Keratinocyte (primary cell): ENCODE data around the gene EPHA6. TPM values are rescaled to one million over a fixed set of nuclear protein-coding genes. Genes with fewer than 3 reads are reported as not detected.

Experiments
- DNase-seq: peaks from one replicate; pipeline ENCODE4 v3.0.0-alpha.2; 2011; ENCODE audit warnings: low read depth, missing footprints, low spot score
- FAIRE-seq: peaks from 2 replicates; lab custom pipeline; 2011; peaks lifted over from hg19 to GRCh38; lab: Jason Lieb, UNC
- H2AFZ ChIP-seq: 2 replicates; pipeline ENCODE4 v1.6.0; 2012; ENCODE audit warnings: low read length, control low read depth, inconsistent platforms; ENCODE audit not compliant: control insufficient read depth
- H3K27ac ChIP-seq: 2 replicates; pipeline ENCODE4 v1.5.1; 2011; ENCODE audit warnings: low read length; ENCODE audit not compliant: control insufficient read depth, insufficient read depth
- H3K27me3 ChIP-seq: 3 replicates; pipeline ENCODE4 v1.6.0; 2011; ENCODE audit warnings: low read length; ENCODE audit not compliant: control insufficient read depth, insufficient read depth; ENCODE audit errors: extremely low read depth
- H3K36me3 ChIP-seq, 2 experiments: 2 replicates in 1 of 2; 3 replicates in 1 of 2; pipeline ENCODE4 v1.5.1; 2011; ENCODE audit warnings: low read length in 2 of 2, mild to moderate bottlenecking in 1 of 2; ENCODE audit not compliant: control insufficient read depth in 2 of 2, insufficient read depth in 2 of 2; ENCODE audit errors: extremely low read depth in 1 of 2
- H3K4me1 ChIP-seq: 3 replicates; pipeline ENCODE4 v1.5.1; 2011; ENCODE audit warnings: low read length; ENCODE audit not compliant: control insufficient read depth, insufficient read depth; ENCODE audit errors: extremely low read depth
- H3K4me2 ChIP-seq: 3 replicates; pipeline ENCODE4 v1.6.0; 2011; ENCODE audit warnings: low read depth, low read length; ENCODE audit not compliant: control insufficient read depth, insufficient read depth; ENCODE audit errors: extremely low read depth
- H3K4me3 ChIP-seq, 3 experiments: fragments of 200-600 bp in 1 of 3; sonication (generic) in 1 of 3; 2 replicates in 2 of 3; 3 replicates in 1 of 3; pipeline ENCODE4 v1.5.1; 2011 to 2016; ENCODE audit warnings: low read length in 3 of 3, mild to moderate bottlenecking in 3 of 3, control low read depth in 2 of 3, inconsistent platforms in 1 of 3, low read depth in 1 of 3, mixed read lengths in 1 of 3, mixed run types in 1 of 3, moderate library complexity in 1 of 3; ENCODE audit not compliant: control insufficient read depth in 2 of 3, insufficient read depth in 2 of 3; ENCODE audit errors: extremely low read depth in 1 of 3
- H3K79me2 ChIP-seq: 2 replicates; pipeline ENCODE4 v1.6.0; 2012; ENCODE audit warnings: low read length; ENCODE audit not compliant: control insufficient read depth, insufficient read depth
- H3K9ac ChIP-seq: 3 replicates; pipeline ENCODE4 v1.6.0; 2011; ENCODE audit warnings: low read length; ENCODE audit not compliant: control insufficient read depth, insufficient read depth; ENCODE audit errors: extremely low read depth
- H3K9me1 ChIP-seq: 3 replicates; pipeline ENCODE4 v1.6.0; 2011; ENCODE audit warnings: low read length; ENCODE audit not compliant: control insufficient read depth, insufficient read depth; ENCODE audit errors: extremely low read depth
- H3K9me3 ChIP-seq: 2 replicates; pipeline ENCODE4 v1.5.1; 2012; ENCODE audit warnings: low read depth, low read length; ENCODE audit not compliant: control insufficient read depth
- H4K20me1 ChIP-seq: 3 replicates; pipeline ENCODE4 v1.6.0; 2011; ENCODE audit warnings: low read length; ENCODE audit not compliant: control insufficient read depth, insufficient read depth; ENCODE audit errors: extremely low read depth
- EZH2 ChIP-seq: IDR thresholded peaks from one replicate; pipeline ENCODE4 v1.6.1; 2012; ENCODE audit warnings: inconsistent platforms, mild to moderate bottlenecking, low read length, moderate library complexity
- dilution Hi-C: fragments of 300-500 bp; cut with MboI; formaldehyde crosslinking; loops from one replicate; pipeline ENCODE4 v1.7.0; 2020; ENCODE audit warnings: low sequenced_read_pairs; ENCODE audit not compliant: extremely low pct_ligation_motif_present
- polyA plus RNA-seq, 5 experiments: library from polyadenylated mRNA; depleted of rRNA in 3 of 5; stranded (reverse) in 3 of 5; stranded (forward) in 1 of 5; unstranded in 1 of 5; fragments of >200 nt; gene quantifications; 1 replicate in 1 of 5; 2 replicates in 3 of 5; 3 replicates in 1 of 5; pipeline versions ENCODE4 v1.2.1 to v1.2.3, GENCODE V29; 2011 to 2012; ENCODE audit warnings: missing spikeins in 2 of 5, low read depth in 1 of 5, low replicate concordance in 1 of 5
- TF ChIP-seq, protein P1 (sequence below), 3 experiments: IDR thresholded peaks in 1 of 3; conservative IDR thresholded peaks in 1 of 3; optimal IDR thresholded peaks in 1 of 3; 2 replicates in 2 of 3; 3 replicates in 1 of 3; pipeline versions ENCODE3 to v1.5.1; 2011; ENCODE audit warnings: low read length in 3 of 3, mild to moderate bottlenecking in 3 of 3, moderate library complexity in 2 of 3, control low read depth in 1 of 3, inconsistent platforms in 1 of 3; ENCODE audit not compliant: insufficient read depth in 2 of 3; ENCODE audit errors: extremely low read depth in 1 of 3

EPHA6 gene
- polyA plus RNA-seq, 1 donor (not counting 4 experiments of a cell fraction or from before 2014, with no cell fraction given): not detected

DNA sequence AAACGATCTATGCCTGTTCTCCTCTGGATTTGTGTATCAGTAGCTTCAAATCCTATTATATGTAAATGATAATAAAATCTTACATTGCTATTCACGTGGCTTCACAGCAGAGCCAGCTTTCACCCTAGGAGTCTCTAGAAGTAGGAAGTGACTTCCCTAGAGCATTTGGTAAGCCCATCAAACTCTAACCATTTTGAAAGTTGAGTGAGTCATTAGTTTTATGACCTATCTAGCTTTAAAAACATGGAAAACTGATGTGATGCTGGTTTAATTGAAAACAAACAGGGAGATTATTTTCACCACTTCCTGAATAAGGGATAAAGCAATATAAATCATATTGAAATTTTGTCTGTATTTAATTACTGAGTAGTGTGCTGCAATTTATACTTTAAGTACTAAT, 275.2 kb downstream of the EPHA6 start:
- H3K4me1 ChIP-seq: no peaks in the 10 kb centered on the region
- dilution Hi-C loops: no loop called here
- no peaks in the 10 kb centered on the region for H3K9me3 ChIP-seq
- FAIRE-seq: no peak
- H3K27ac ChIP-seq: no peak overlapping the region
- no peaks in the 10 kb centered on the region for H4K20me1 ChIP-seq
- DNase-seq: no peak
- no peaks in the 10 kb centered on the region for H3K36me3 ChIP-seq
- H3K27me3 ChIP-seq: no peaks in the 10 kb centered on the region
- H3K4me3 ChIP-seq: no peak overlapping the region
- H3K9me1 ChIP-seq: no peaks in the 10 kb centered on the region
- H3K9ac ChIP-seq: no peak overlapping the region
- TF ChIP-seq, protein P1, sequence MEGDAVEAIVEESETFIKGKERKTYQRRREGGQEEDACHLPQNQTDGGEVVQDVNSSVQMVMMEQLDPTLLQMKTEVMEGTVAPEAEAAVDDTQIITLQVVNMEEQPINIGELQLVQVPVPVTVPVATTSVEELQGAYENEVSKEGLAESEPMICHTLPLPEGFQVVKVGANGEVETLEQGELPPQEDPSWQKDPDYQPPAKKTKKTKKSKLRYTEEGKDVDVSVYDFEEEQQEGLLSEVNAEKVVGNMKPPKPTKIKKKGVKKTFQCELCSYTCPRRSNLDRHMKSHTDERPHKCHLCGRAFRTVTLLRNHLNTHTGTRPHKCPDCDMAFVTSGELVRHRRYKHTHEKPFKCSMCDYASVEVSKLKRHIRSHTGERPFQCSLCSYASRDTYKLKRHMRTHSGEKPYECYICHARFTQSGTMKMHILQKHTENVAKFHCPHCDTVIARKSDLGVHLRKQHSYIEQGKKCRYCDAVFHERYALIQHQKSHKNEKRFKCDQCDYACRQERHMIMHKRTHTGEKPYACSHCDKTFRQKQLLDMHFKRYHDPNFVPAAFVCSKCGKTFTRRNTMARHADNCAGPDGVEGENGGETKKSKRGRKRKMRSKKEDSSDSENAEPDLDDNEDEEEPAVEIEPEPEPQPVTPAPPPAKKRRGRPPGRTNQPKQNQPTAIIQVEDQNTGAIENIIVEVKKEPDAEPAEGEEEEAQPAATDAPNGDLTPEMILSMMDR (optimal IDR thresholded peaks at IDR 0.05 in 1 of 3, IDR thresholded peaks at IDR 0.05 in 1 of 3, conservative IDR thresholded peaks at IDR 0.05 in 1 of 3; ENCODE audit: extremely low read depth in 1 of 3, insufficient read depth in 2 of 3, low read length in 3 of 3): no peak
- TF ChIP-seq EZH2: no peak
- no peaks in the 10 kb centered on the region for H3K79me2 ChIP-seq
- H2AFZ ChIP-seq: no peak overlapping the region
- no peak overlapping the region for H3K4me2 ChIP-seq

GRCh38 chr3:97102641-97103040, 288.2 kb downstream of the EPHA6 start:
- Histone ChIP-seq H3K9ac (no peak overlapping the region), H3K4me3 (no peak overlapping the region), H3K79me2 (no peaks in the 10 kb centered on the region), H2AFZ (no peak overlapping the region), H3K27ac (no peak overlapping the region), H3K27me3 (no peaks in the 10 kb centered on the region), H3K4me1 (no peaks in the 10 kb centered on the region), H3K9me3 (no peaks in the 10 kb centered on the region), H3K4me2 (no peak overlapping the region), H4K20me1 (no peaks in the 10 kb centered on the region), H3K9me1 (no peaks in the 10 kb centered on the region), H3K36me3 (no peaks in the 10 kb centered on the region)
- TF ChIP-seq, protein P1 (optimal IDR thresholded peaks at IDR 0.05 in 1 of 3, IDR thresholded peaks at IDR 0.05 in 1 of 3, conservative IDR thresholded peaks at IDR 0.05 in 1 of 3; ENCODE audit: extremely low read depth in 1 of 3, insufficient read depth in 2 of 3, low read length in 3 of 3): no peak
- no peak for TF ChIP-seq EZH2
- dilution Hi-C loops: no loop called here
- DNase-seq (no peak), FAIRE-seq (no peak)
